ENCODE data around the gene ACOT6. TPM values are rescaled to one million over a fixed set of nuclear protein-coding genes. Genes with fewer than 3 reads are reported as not detected.
A peak's percentile ranks its signal among the peaks of the same experiment; 100 is the strongest.
"Not testable (repeated sequence)": the region's sequence is repeated elsewhere in the genome, so short reads cannot be mapped to it uniquely, and the experiment has no call there.

Gene ACOT6
- polyA plus RNA-seq, 3 donors = not detected

DNA sequence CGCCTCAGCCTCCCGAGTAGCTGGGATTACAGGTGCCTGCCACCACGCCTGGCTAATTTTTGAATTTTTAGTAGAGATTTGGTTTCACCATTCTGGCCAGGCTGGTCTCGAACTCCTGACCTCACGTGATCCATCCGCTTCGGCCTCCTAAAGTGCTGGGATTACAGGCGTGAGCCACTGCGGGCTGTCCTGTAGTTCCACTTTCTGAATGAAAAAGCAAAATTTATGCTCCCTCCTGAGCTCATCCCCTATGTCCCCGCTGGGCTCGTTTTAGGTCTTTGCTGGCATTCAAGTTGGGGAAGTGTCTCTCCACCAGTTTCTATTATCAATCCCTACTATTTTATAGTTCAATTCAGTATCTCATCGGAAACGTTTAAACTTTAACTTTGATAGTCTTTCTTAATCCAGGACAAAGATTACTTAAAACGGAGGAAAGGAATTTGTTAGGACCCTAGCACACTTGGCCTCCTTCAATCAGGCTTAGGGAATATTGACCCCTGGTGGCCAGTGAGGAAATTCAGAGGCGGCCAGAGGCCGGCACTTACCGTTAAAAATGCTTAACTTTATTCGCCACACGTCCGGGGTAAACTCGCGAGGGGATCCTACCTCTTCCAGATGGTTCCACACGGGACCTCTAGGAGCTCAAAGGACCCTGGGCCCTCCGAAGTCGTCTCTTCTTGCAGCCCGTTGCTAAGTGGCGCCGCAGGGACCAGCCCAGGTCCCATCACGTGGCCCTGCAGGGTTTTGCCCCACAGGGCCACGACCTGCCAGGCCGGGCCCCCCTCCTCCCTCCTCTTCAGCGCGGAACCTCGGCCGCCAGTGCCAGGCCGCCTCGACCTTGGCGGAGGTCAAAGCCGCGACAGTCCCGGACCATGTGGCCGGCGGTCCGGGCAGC is 21.0 kb downstream of the ACOT6 start:
- WGBS (ENCODE audit: insufficient coverage) = 7% methylated on average over 40 of the region's 44 CpGs
- no peaks in the 10 kb centered on the region for H3K79me2 ChIP-seq (ENCODE audit: insufficient read depth, low read length)
- H3K27ac ChIP-seq (ENCODE audit: low read depth in 1 of 2, low read length in 2 of 2) = peak overlapping the region in 1 of 2 donors; percentile 13
- H3K9me3 ChIP-seq (replicated peaks in 1 of 2; ENCODE audit: control insufficient read depth in 1 of 2, insufficient read depth in 1 of 2, low read length in 2 of 2) = no peaks in the 10 kb centered on the region
- Mint-ChIP-seq H3K4me1 (peaks cover 9% of the 10 kb centered on the region), H3K36me3 (no peaks in the 10 kb centered on the region), H3K27me3 (ENCODE audit: low read depth in 3 of 3) (peaks cover 12 to 28% (median 26%) of the 10 kb centered on the region in 3 donors), H3K9me3 (peaks cover 0 to 2% (median 0%) of the 10 kb centered on the region in 7 donors), H3K4me3 (peak overlapping the region; percentile 83 to 95), H3K27ac (peak overlapping the region in 6 of 7 donors; percentile 33 to 82 (median 74))
- H3K4me1 ChIP-seq (ENCODE audit: control insufficient read depth in 1 of 2, insufficient read depth in 2 of 2, low read length in 2 of 2) = peaks cover 17% of the 10 kb centered on the region in 2 donors
- intact Hi-C loops (cut with micrococcal nuclease) = loop anchor here in 1 of 2 donors (5.0 to 10.0 kb wide), 2 partner anchors 126 to 339 kb away; no protein-coding TSS in a partner anchor
- H3K27me3 ChIP-seq (ENCODE audit: control insufficient read depth in 2 of 2, insufficient read depth in 2 of 2, low read length in 2 of 2) = peaks cover 0 to 23% of the 10 kb centered on the region in 2 donors
- H3K9ac ChIP-seq (ENCODE audit: insufficient read depth, low read length, poor library complexity, severe bottlenecking) = peak overlapping the region; percentile 65
- no peaks in the 10 kb centered on the region for H4K20me1 ChIP-seq (ENCODE audit: insufficient read depth, low read length)
- peak overlapping the region; percentile 97 for H2AFZ ChIP-seq (ENCODE audit: insufficient read depth, low read depth, low read length, poor library complexity, severe bottlenecking)
- peak overlapping the region; percentile 99 for H3K4me2 ChIP-seq (replicated peaks; ENCODE audit: extremely low read depth, low read length, poor library complexity, severe bottlenecking)
- peak overlapping the region; percentile 47 to 77 (median 61) for H3K4me3 ChIP-seq (replicated peaks in 1 of 3; ENCODE audit: low read depth in 2 of 3, low read length in 3 of 3)
- TF ChIP-seq, protein P1, sequence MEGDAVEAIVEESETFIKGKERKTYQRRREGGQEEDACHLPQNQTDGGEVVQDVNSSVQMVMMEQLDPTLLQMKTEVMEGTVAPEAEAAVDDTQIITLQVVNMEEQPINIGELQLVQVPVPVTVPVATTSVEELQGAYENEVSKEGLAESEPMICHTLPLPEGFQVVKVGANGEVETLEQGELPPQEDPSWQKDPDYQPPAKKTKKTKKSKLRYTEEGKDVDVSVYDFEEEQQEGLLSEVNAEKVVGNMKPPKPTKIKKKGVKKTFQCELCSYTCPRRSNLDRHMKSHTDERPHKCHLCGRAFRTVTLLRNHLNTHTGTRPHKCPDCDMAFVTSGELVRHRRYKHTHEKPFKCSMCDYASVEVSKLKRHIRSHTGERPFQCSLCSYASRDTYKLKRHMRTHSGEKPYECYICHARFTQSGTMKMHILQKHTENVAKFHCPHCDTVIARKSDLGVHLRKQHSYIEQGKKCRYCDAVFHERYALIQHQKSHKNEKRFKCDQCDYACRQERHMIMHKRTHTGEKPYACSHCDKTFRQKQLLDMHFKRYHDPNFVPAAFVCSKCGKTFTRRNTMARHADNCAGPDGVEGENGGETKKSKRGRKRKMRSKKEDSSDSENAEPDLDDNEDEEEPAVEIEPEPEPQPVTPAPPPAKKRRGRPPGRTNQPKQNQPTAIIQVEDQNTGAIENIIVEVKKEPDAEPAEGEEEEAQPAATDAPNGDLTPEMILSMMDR (IDR thresholded peaks at IDR 0.05) = peak; percentile 90
- DNase-seq = peak; percentile 48 to 61 (median 59)
- no peaks in the 10 kb centered on the region for H3K36me3 ChIP-seq (replicated peaks in 1 of 2; ENCODE audit: control insufficient read depth in 1 of 2, insufficient read depth in 2 of 2, low read length in 2 of 2)

DNA sequence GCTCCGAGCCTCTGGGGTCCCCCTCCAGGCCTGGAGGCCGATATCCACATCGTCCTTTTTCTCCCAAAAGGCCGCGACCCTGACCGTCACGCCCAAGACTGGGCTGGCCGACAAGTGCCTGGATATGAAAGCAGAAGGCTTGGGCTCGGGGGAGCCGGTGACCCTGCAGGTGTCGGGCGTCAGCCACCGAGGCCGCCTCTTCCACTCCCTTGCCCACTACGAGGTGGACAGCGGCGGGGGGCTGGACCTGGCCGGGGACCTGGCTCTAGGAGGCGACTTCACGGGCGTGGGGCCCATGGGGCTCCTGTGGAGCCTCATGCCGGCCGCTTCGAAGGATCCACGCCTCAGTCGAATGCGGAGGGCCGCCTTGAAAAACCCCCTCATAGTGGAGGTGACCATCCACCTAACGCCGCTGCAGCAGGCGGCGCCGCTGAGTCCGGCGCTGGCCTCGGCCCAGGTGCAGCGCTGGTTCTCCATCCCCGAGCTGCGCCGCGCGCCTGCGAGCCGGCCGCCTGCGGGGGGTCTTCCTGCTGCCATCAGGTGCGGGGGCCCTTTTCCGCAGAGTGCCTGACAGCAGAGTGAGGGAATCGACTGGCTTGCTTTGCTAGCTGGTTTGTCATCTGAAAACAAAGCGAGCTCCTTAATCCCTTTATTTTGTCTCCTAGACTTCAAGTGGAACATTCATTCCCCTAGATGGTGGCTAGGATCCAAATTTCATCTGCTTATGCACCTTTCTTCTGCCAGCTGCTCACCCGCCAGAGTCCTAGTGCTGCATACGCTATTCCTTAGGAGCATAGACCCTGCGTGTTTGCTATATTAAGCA is 21.9 kb downstream of the ACOT6 start:
- H3K4me1 Mint-ChIP-seq = peaks cover 9% of the 10 kb centered on the region
- H3K27ac ChIP-seq (ENCODE audit: low read depth in 1 of 2, low read length in 2 of 2) = no peak overlapping the region
- H3K79me2 ChIP-seq (ENCODE audit: insufficient read depth, low read length) = no peaks in the 10 kb centered on the region
- H3K27me3 Mint-ChIP-seq (ENCODE audit: low read depth in 3 of 3) = peaks cover 13 to 29% (median 26%) of the 10 kb centered on the region in 3 donors
- peaks cover 17% of the 10 kb centered on the region in 2 donors for H3K4me1 ChIP-seq (ENCODE audit: control insufficient read depth in 1 of 2, insufficient read depth in 2 of 2, low read length in 2 of 2)
- no peaks in the 10 kb centered on the region for H3K36me3 Mint-ChIP-seq
- H3K27me3 ChIP-seq (ENCODE audit: control insufficient read depth in 2 of 2, insufficient read depth in 2 of 2, low read length in 2 of 2) = peaks cover 0 to 23% of the 10 kb centered on the region in 2 donors
- H3K9ac ChIP-seq (ENCODE audit: insufficient read depth, low read length, poor library complexity, severe bottlenecking) = peak overlapping the region; percentile 65
- no peaks in the 10 kb centered on the region for H3K9me3 ChIP-seq (replicated peaks in 1 of 2; ENCODE audit: control insufficient read depth in 1 of 2, insufficient read depth in 1 of 2, low read length in 2 of 2)
- peak overlapping the region; percentile 47 to 77 (median 61) for H3K4me3 ChIP-seq (replicated peaks in 1 of 3; ENCODE audit: low read depth in 2 of 3, low read length in 3 of 3)
- DNase-seq = no peak
- TF ChIP-seq, protein P1 (IDR thresholded peaks at IDR 0.05) = no peak
- no peaks in the 10 kb centered on the region for H3K36me3 ChIP-seq (replicated peaks in 1 of 2; ENCODE audit: control insufficient read depth in 1 of 2, insufficient read depth in 2 of 2, low read length in 2 of 2)
- peaks cover 0 to 2% (median 0%) of the 10 kb centered on the region in 7 donors for H3K9me3 Mint-ChIP-seq
- WGBS (ENCODE audit: insufficient coverage) = 8% methylated on average over 50 of the region's 53 CpGs
- H3K4me3 Mint-ChIP-seq = peak overlapping the region; percentile 83 to 95
- peak overlapping the region; percentile 97 for H2AFZ ChIP-seq (ENCODE audit: insufficient read depth, low read depth, low read length, poor library complexity, severe bottlenecking)
- H3K27ac Mint-ChIP-seq = peak overlapping the region in 1 of 7 donors; percentile 24
- intact Hi-C loops (cut with micrococcal nuclease) = loop anchor here in 1 of 2 donors (5.0 to 10.0 kb wide), 2 partner anchors 127 to 339 kb away; no protein-coding TSS in a partner anchor
- H3K4me2 ChIP-seq (replicated peaks; ENCODE audit: extremely low read depth, low read length, poor library complexity, severe bottlenecking) = peak overlapping the region; percentile 99
- H4K20me1 ChIP-seq (ENCODE audit: insufficient read depth, low read length) = no peaks in the 10 kb centered on the region

DNA sequence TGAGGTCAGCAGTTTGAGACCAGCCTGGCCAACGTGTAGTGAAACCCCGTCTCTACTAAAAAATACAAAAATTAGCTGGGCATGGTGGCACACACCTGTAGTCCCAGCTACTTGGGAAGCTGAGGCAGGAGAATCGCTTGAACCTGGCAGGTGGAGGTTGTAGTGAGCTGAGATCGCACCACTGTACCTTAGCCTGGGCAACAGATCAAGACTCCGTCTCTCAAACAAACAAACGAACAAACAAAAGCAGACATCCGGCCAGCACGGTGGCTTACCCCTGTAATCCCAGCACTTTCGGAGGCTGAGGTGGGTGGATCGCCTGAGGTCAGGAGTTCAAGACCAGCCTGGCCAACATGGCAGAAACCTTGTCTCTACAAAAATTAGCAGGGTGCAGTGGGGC is 24.0 kb downstream of the ACOT6 start:
- not testable (repeated sequence) for H4K20me1 ChIP-seq (ENCODE audit: insufficient read depth, low read length); DNase-seq; H3K4me2 ChIP-seq (replicated peaks; ENCODE audit: extremely low read depth, low read length, poor library complexity, severe bottlenecking); H3K4me3 Mint-ChIP-seq; H3K79me2 ChIP-seq (ENCODE audit: insufficient read depth, low read length); H3K36me3 Mint-ChIP-seq; H3K36me3 ChIP-seq (replicated peaks in 1 of 2; ENCODE audit: control insufficient read depth in 1 of 2, insufficient read depth in 2 of 2, low read length in 2 of 2); H3K4me1 Mint-ChIP-seq; H2AFZ ChIP-seq (ENCODE audit: insufficient read depth, low read depth, low read length, poor library complexity, severe bottlenecking); H3K4me3 ChIP-seq (replicated peaks in 1 of 3; ENCODE audit: low read depth in 2 of 3, low read length in 3 of 3); H3K9ac ChIP-seq (ENCODE audit: insufficient read depth, low read length, poor library complexity, severe bottlenecking); H3K27ac Mint-ChIP-seq; H3K9me3 Mint-ChIP-seq; H3K27ac ChIP-seq (ENCODE audit: low read depth in 1 of 2, low read length in 2 of 2); H3K9me3 ChIP-seq (replicated peaks in 1 of 2; ENCODE audit: control insufficient read depth in 1 of 2, insufficient read depth in 1 of 2, low read length in 2 of 2)
- H3K27me3 Mint-ChIP-seq (ENCODE audit: low read depth in 3 of 3) = peaks cover 16 to 29% (median 26%) of the 10 kb centered on the region in 3 donors
- intact Hi-C loops (cut with micrococcal nuclease) = loop anchor here in 1 of 2 donors (10.0 kb wide), 1 partner anchor 342 kb away; no protein-coding TSS in a partner anchor
- 94% methylated on average over 8 of the region's 10 CpGs for WGBS (ENCODE audit: insufficient coverage)
- Histone ChIP-seq H3K4me1 (ENCODE audit: control insufficient read depth in 1 of 2, insufficient read depth in 2 of 2, low read length in 2 of 2) (peaks cover 17% of the 10 kb centered on the region in 2 donors), H3K27me3 (ENCODE audit: control insufficient read depth in 2 of 2, insufficient read depth in 2 of 2, low read length in 2 of 2) (peaks cover 0 to 23% of the 10 kb centered on the region in 2 donors)
